CD4-positive, alpha-beta T cell treated with Interleukin-1 beta for 1 hour (primary cell): ENCODE results near the gene FAM32A.

Experiments
- DNase-seq, 2 donors: peaks; one replicate each; pipeline ENCODE4 v3.0.0-alpha.2; 2020 to 2022

FAM32A gene

DNA sequence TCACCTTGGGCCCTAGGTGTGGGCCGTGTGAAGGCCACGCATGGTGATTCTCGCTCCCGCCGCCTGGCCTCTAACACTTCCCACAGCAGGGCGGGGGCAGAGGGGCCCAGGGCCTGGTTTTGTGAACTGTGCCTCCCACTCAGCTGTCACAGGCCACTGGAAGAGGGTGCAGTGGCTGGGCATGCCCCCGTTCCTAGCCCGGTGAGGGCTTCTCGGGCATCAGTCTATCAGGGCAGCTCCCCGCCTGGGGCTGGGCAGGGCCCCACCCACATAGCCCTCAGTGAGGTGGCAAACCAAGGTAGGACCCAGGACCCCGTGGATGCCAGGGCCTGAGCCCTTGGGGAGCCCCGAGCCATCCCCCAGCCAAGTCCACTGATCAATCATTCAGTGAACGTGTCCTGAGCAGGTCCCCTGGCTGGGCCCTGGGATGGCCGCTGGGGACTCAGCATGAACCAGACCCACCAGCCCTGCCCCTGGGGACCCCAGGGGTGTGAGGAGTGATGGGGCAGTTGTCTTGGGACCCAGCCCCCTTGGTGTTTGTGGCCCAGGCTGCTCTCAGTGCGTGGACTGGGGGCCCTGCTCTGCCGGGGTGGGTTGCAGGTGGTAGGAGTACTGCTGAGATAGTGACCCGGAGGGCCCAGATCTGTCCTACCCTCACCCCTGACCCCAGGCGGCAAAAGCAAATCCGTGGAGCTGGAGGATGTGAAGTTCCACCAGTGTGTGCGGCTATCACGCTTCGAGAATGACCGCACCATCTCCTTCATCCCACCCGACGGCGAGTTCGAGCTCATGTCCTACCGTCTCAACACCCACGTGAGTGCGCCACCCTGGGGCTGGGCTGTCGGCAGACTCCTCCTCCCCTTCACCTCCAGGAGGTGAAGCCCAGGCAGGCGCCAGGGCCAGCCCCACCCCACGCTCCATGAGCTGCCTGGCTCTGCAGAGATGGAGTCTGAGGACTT is 41.9 kb downstream of the FAM32A start:
- DNase-seq, result no peak

GRCh38 chr19:16227837-16228636 is 42.8 kb downstream of the FAM32A start:
- no peak for DNase-seq

DNA sequence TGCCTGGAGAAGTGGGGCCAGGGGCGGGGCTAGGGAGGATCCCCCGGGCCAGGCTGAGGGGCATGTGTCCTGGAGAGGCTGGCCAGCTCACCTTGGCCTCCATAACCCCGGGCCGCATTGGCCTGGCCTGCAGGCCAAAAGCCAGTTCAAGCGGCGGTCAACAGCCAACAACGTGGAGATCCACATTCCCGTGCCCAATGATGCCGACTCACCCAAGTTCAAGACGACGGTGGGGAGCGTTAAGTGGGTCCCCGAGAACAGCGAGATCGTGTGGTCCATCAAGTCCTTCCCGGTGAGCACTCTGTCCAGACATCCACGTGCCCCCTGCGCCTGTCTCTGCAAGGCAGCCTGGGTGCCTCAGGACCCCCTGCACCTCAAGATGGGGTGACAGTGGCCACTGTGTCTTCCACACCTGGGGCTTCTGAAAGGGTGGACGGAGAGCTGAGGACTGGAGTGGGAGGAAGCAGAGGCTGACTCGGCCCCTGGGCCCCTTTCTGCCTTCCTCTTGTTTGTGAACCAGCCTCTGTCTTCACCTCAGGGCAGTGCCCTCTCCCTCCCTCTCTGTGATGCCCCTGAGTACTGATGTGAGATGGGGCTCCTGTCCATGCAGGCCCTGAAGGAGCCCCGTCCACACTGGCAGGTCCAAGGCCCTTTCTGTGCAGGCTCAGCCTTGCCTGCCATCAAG is 43.6 kb downstream of the FAM32A start:
- no peak for DNase-seq

- no peak for DNase-seq
These were observed 44.1 kb downstream of the FAM32A start for GRCh38 chr19:16229322-16229641.

GRCh38 chr19:16232127-16232526 is 46.9 kb downstream of the FAM32A start:
- DNase-seq, result no peak

- DNase-seq, result no peak
These were observed 47.4 kb downstream of the FAM32A start for GRCh38 chr19:16232568-16232967.

DNA sequence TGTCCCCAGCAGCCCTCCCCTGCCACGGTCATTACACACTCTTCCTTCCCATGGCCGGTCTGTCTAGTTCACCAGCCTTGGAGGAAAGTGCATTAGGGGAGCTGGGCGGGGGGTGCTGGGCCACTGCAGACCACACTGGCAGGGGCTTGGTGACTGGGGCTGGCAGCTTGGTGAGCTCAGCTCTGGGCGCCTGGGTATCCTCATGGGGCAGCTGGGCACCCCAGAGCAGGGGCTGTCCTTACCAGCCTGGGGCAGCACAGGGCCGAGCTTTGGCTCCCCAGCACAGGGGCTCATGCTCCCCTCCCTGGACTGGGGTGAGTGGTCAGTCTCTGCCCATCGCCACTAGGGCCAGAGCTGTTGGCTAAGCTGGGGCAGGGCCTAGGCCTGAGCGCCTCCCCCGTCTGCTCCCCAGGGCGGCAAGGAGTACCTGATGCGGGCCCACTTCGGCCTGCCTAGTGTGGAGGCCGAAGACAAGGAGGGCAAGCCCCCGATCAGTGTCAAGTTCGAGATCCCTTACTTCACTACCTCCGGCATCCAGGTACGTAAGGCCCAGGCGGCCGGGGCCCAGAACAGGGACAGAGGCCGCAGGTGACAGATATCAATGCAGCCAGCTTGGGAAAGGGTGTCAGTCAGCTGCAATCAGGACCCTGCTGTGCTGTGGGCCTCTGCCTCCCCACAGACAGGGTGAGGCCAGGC is 48.0 kb downstream of the FAM32A start:
- no peak for DNase-seq

- DNase-seq, result no peak
These were observed 48.8 kb downstream of the FAM32A start for GRCh38 chr19:16233836-16234551.

GRCh38 chr19:16234552-16235445 is 49.6 kb downstream of the FAM32A start:
- no peak for DNase-seq

DNA sequence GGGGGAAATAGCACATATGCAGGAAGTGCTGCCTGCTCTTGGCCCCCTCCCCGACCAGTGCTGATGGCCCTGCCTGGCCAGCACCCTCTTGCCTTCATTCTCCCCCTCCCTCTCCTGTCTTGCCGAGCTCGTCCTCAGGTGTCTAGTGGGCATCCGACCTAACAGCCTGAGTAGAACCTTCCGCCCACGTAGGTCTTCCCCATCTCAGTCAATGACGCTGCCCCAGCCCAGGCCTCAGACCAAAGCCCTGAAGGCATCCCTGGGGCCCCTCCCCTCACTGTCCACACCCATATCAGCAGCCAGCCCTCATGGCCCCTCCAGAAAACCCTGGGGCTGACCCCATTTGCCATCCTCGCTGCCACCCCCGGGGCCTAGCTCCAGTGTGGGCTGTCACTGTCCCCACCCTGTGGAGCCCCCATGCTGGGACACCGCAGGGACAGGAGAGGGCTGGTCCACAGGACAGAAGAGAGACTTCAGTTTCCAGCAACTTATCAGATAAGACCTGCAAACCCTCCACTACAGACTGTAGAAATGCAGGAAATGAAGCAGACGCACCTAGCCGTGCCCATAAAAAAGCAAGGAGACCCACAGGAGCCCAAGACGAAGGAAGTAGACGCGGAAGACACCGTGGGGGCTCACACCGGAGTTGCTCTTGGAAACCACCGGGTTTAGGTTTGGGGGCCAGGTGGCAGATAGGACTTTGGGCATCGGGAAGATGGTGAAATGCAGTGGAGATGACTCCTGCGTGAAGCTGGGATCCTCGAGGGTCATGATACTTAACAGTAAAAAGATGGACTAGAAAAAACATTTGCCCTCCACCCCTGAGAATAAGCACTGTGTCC is 50.8 kb downstream of the FAM32A start:
- no peak for DNase-seq
